ENCODE measurements around the gene CRB1. TPM values are rescaled to one million over a fixed set of nuclear protein-coding genes. Genes with fewer than 3 reads are reported as not detected.

The CRB1 gene
- total and polyA plus RNA-seq, 2 of the 8 experiments (the other 6 are each of a cell fraction or from before 2014, with no cell fraction given), result 0.03 TPM; not detected in 1

DNA sequence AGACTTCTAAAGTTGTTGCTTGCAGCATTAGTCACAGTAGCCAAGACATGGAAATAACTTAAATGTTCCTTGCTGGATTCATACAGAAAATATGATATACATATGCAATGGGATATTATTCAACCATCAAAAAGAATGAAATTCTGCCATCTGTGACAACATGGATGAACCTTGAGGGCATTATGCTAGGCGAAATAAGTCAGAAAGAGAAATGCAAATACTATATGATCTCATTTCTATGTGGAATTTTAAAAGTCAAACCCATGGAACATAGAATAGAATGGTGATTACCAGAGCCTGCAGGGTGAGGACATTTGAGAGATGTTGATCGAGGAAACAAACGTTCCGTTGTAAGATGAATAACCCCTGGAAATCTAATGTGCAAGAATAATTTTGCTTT, 43.0 kb downstream of the CRB1 start:
- Histone ChIP-seq H3K79me1 (ENCODE audit: low read depth, low read length) (no peaks in the 10 kb centered on the region), H4K20me1 (replicated peaks in 1 of 2; ENCODE audit: control insufficient read depth in 1 of 2, insufficient read depth in 2 of 2, low read length in 2 of 2) (no peaks in the 10 kb centered on the region), H3K9me3 (ENCODE audit: insufficient read depth in 2 of 2, low read depth in 1 of 2, low read length in 1 of 2) (peaks cover 0 to 3% of the 10 kb centered on the region in 2 experiments; a peak in 1 of 4 replicates), H2AK5ac (ENCODE audit: low read depth, low read length) (no peak overlapping the region), H3K56ac (replicated peaks; ENCODE audit: insufficient read length, low read depth, low read length) (no peak overlapping the region), H3K79me2 (ENCODE audit: control insufficient read depth in 1 of 2, insufficient read depth in 2 of 2, low read length in 2 of 2) (no peaks in the 10 kb centered on the region), H3K9ac (replicated peaks in 1 of 4; ENCODE audit: extremely low read depth in 1 of 4, low read depth in 3 of 4, low read length in 3 of 4) (no peak overlapping the region), H2BK20ac (ENCODE audit: low read length) (no peak overlapping the region), H3K18ac (ENCODE audit: extremely low read depth, low read length) (no peak overlapping the region), H2BK120ac (replicated peaks; ENCODE audit: low read depth, low read length) (no peak overlapping the region), H4K5ac (ENCODE audit: insufficient read length, low read depth, low read length) (no peak overlapping the region), H3K27me3 (replicated peaks in 1 of 4; ENCODE audit: control insufficient read depth in 3 of 4, extremely low read depth in 1 of 4, insufficient read depth in 3 of 4, low read length in 3 of 4) (no peaks in the 10 kb centered on the region), H2BK5ac (ENCODE audit: low read depth, low read length) (no peak overlapping the region), H4K8ac (ENCODE audit: extremely low read depth, insufficient read depth, low read length) (no peak overlapping the region), H3K4me3 (ENCODE audit: extremely low read depth in 1 of 4, insufficient read depth in 2 of 4, low read depth in 3 of 4, low read length in 4 of 4) (no peak overlapping the region), H2BK12ac (ENCODE audit: low read depth, low read length) (no peak overlapping the region), H3K4me2 (ENCODE audit: insufficient read depth in 1 of 2, low read depth in 2 of 2, low read length in 2 of 2) (no peak overlapping the region), H3K14ac (ENCODE audit: insufficient read length) (no peak overlapping the region), H3K4ac (replicated peaks; ENCODE audit: insufficient read length, low read depth, low read length) (no peak overlapping the region), H2BK15ac (ENCODE audit: low read length) (no peak overlapping the region), H3K27ac (ENCODE audit: low read depth, low read length) (no peak overlapping the region), H3K4me1 (replicated peaks in 1 of 4; ENCODE audit: control insufficient read depth in 3 of 4, insufficient read depth in 4 of 4, low read length in 3 of 4) (no peaks in the 10 kb centered on the region), H4K91ac (replicated peaks; ENCODE audit: insufficient read length, low read length) (no peak overlapping the region), H3K36me3 (ENCODE audit: control insufficient read depth in 2 of 4, insufficient read depth in 4 of 4, low read length in 3 of 4) (no peaks in the 10 kb centered on the region), H3K23ac (ENCODE audit: insufficient read length) (no peak overlapping the region), H3K23me2 (ENCODE audit: low read depth, low read length) (no peaks in the 10 kb centered on the region), H2AFZ (ENCODE audit: low read length) (no peak overlapping the region)
- WGBS, 2 experiments (ENCODE audit: extremely low coverage in 1 of 2, insufficient coverage in 1 of 2, insufficient read length in 1 of 2, insufficient replicate concordance in 2 of 2, low coverage in 1 of 2, low lambda C conversion rate in 2 of 2, missing lambda C conversion rate in 1 of 2), result 90% methylated on average over 4 of the region's 4 CpGs; no CpG with 5 or more reads in 1 of the 2 experiments
- DNase-seq (ENCODE audit: low read depth in 1 of 2, low spot score in 2 of 2) (no peak), FAIRE-seq (no peak)
- no peak for TF ChIP-seq GABPA (IDR thresholded peaks at IDR 0.05; ENCODE audit: borderline replicate concordance, insufficient read depth, low read length)
- no peak for TF ChIP-seq RAD21 (IDR thresholded peaks at IDR 0.05 in 1 of 2, conservative IDR thresholded peaks at IDR 0.05 in 1 of 2; ENCODE audit: low read depth in 2 of 2, low read length in 2 of 2)
- no peak for TF ChIP-seq ZNF274 (IDR thresholded peaks at IDR 0.05; ENCODE audit: borderline replicate concordance, extremely low read depth, low read length)
- TF ChIP-seq EP300 (IDR thresholded peaks at IDR 0.05; ENCODE audit: borderline replicate concordance in 1 of 2, low read depth in 2 of 2, low read length in 2 of 2), result no peak
- TF ChIP-seq POU5F1 (IDR thresholded peaks at IDR 0.05; ENCODE audit: low read depth, low read length), result no peak
- TF ChIP-seq BACH1 (IDR thresholded peaks at IDR 0.05; ENCODE audit: low read length), result no peak
- TF ChIP-seq, protein P1, sequence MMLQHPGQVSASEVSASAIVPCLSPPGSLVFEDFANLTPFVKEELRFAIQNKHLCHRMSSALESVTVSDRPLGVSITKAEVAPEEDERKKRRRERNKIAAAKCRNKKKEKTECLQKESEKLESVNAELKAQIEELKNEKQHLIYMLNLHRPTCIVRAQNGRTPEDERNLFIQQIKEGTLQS (IDR thresholded peaks at IDR 0.05; ENCODE audit: insufficient read depth, low read depth, low read length), result no peak
- CTCF ChIA-PET (ENCODE audit: partially characterized antibody), result interaction anchor here (1.7 kb wide), 1 partner anchor 46 kb away, joined by 4 read pairs; no protein-coding TSS in a partner anchor
- POLR2A ChIA-PET (ENCODE audit: partially characterized antibody), result no interaction called here
